Measurements from ENCODE around the gene TMEM270. TPM values are rescaled to one million over a fixed set of nuclear protein-coding genes. Genes with fewer than 3 reads are reported as not detected.
A peak's percentile ranks its signal among the peaks of the same experiment; 100 is the strongest.
"Not testable (repeated sequence)": the region's sequence is repeated elsewhere in the genome, so short reads cannot be mapped to it uniquely, and the experiment has no call there.

TMEM270 gene
- polyA plus RNA-seq, 5 donors, result 0.24 TPM; not detected in 4

- DNase-seq, result peak; percentile 67 to 73
Measured at GRCh38 chr7:73831834-73832651, 28.9 kb upstream of the TMEM270 start.

- DNase-seq, result no peak
Measured at GRCh38 chr7:73832806-73833205, 28.2 kb upstream of the TMEM270 start.

GRCh38 chr7:73833251-73833919, 27.6 kb upstream of the TMEM270 start:
- DNase-seq, result no peak

- no peak for DNase-seq
Measured at GRCh38 chr7:73834626-73835191, 26.2 kb upstream of the TMEM270 start.

- DNase-seq, result not testable (repeated sequence)
Measured at GRCh38 chr7:73837167-73837566, 23.8 kb upstream of the TMEM270 start.

GRCh38 chr7:73838642-73839041, 22.3 kb upstream of the TMEM270 start:
- no peak for DNase-seq

- no peak for DNase-seq
Measured at GRCh38 chr7:73839290-73839689, 21.7 kb upstream of the TMEM270 start.

- DNase-seq, result no peak
Measured at GRCh38 chr7:73839743-73840714, 20.9 kb upstream of the TMEM270 start.

- no peak for DNase-seq
Measured at GRCh38 chr7:73840715-73841379, 20.1 kb upstream of the TMEM270 start.

- DNase-seq, result no peak
Measured at GRCh38 chr7:73841689-73842066, 19.3 kb upstream of the TMEM270 start.

GRCh38 chr7:73842067-73842976, 18.6 kb upstream of the TMEM270 start, which contains the start of gene METTL27:
Gene METTL27 (minus strand): TSS chr7:73842516. CDS start chr7:73842140, 376 bp downstream.
- DNase-seq, result peak; percentile 88 to 92

GRCh38 chr7:73844131-73844547, 16.8 kb upstream of the TMEM270 start:
- DNase-seq, result no peak

- no peak for DNase-seq
Measured at GRCh38 chr7:73844848-73845460, 16.0 kb upstream of the TMEM270 start.

- DNase-seq, result not testable (repeated sequence)
Measured at GRCh38 chr7:73845701-73846195, 15.2 kb upstream of the TMEM270 start.

GRCh38 chr7:73847941-73848723, 12.8 kb upstream of the TMEM270 start:
- DNase-seq, result no peak

GRCh38 chr7:73850781-73851207, 10.2 kb upstream of the TMEM270 start:
- no peak for DNase-seq

GRCh38 chr7:73851410-73852338, 9.3 kb upstream of the TMEM270 start:
- no peak for DNase-seq

All from right lung (tissue), 5 donors.